Neural crest cell (in vitro differentiated cells): Measurements from ENCODE around the gene PHAF1. TPM values are rescaled to one million over a fixed set of nuclear protein-coding genes. Genes with fewer than 3 reads are reported as not detected.

Source experiments
- DNase-seq: peaks from one replicate; pipeline ENCODE4 v3.0.0; 2021; ENCODE audit warnings: low read depth, mixed read lengths, low spot score
- H3K27ac Mint-ChIP-seq: one replicate; pipeline ENCODE4 v1.8.0; 2021; ENCODE audit warnings: mild to moderate bottlenecking, mixed read lengths; ENCODE audit not compliant: unreplicated experiment
- H3K27me3 Mint-ChIP-seq: 2 replicates; pipeline ENCODE4 v1.8.0; 2021; ENCODE audit warnings: low read depth, mild to moderate bottlenecking, mixed read lengths
- H3K36me3 Mint-ChIP-seq: 2 replicates; pipeline ENCODE4 v1.8.0; 2021; ENCODE audit warnings: low read depth, mild to moderate bottlenecking, mixed read lengths
- H3K4me1 Mint-ChIP-seq: 2 replicates; pipeline ENCODE4 v1.8.0; 2021; ENCODE audit warnings: mixed read lengths
- H3K4me3 Mint-ChIP-seq: one replicate; pipeline ENCODE4 v1.8.0; 2021; ENCODE audit warnings: mild to moderate bottlenecking, mixed read lengths
- H3K9me3 Mint-ChIP-seq: 2 replicates; pipeline ENCODE4 v1.8.0; 2021; ENCODE audit warnings: mixed read lengths
- CTCF ChIP-seq: fragments of 200-600 bp; sonication (generic); conservative IDR thresholded peaks from 2 replicates; pipeline ENCODE4 v1.5.0; 2021; ENCODE audit warnings: antibody characterized with exemption, mild to moderate bottlenecking
- total RNA-seq: library from RNA; stranded (reverse); gene quantifications from 2 replicates; pipeline ENCODE4 v1.2.1, GENCODE V29; 2021

PHAF1 gene
- total RNA-seq, 1 donor from 2014 or later = 24.9 TPM

DNA sequence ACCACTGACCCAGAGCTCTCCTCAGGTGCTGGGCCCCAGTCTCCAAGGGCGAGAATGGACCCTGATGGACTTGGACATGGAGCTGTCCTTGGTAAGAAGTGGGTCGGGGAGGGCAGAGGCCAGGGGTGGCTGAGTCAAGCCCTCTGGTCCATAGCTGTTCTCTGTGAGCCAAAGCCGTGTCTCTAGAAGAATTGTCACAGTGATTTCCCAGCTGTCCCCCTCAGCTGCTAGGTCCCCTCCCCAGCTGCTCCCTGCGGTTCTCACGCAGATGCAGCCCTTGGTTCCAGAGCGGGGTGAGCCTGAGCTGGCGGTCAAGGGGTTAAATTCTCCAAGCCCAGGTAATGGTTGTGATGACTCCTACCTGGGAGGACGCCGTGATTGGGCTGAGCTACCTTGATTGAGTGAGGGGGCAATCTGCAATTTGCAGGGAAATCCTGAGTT lies 59.3 kb downstream of the PHAF1 start:
- no peak for DNase-seq
- Mint-ChIP-seq H3K4me1 (peaks cover 31% of the 10 kb centered on the region), H3K27ac (no peak overlapping the region), H3K27me3 (peaks cover 88% of the 10 kb centered on the region), H3K9me3 (no peaks in the 10 kb centered on the region), H3K36me3 (no peaks in the 10 kb centered on the region), H3K4me3 (peak overlapping the region; percentile 88)
- no peak for TF ChIP-seq CTCF

DNA sequence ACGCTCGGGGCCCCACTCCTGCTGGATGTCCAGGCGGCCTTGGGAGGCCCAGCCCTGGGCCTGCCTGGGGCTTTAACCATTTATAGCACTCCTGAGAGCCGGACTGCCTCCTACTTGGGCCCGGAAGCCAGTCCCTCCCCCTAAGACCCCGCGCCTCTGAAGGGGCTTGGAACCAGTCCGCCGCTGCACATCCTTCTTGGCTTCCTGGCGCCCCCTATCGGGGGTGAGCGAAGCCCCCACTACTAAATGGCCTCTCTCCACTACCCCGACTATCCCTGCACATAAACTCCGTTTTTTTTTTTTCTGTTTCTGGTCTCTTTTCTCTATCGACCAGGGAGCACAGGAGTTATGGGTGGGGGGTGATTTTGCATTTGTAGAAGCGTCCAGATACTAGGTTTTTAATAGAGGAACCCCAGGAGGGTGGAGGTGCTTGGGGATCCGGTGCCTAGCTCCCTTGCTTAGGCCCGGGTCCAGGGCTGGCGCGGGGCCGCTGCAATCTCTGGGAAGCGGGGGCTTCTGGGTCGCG lies 60.0 kb downstream of the PHAF1 start:
- peaks cover 85% of the 10 kb centered on the region for H3K27me3 Mint-ChIP-seq
- no peak overlapping the region for H3K27ac Mint-ChIP-seq
- peaks cover 32% of the 10 kb centered on the region for H3K4me1 Mint-ChIP-seq
- TF ChIP-seq CTCF = peak; percentile 75
- H3K4me3 Mint-ChIP-seq = peak overlapping the region; percentile 88
- H3K9me3 Mint-ChIP-seq = no peaks in the 10 kb centered on the region
- DNase-seq = peak; percentile 86
- H3K36me3 Mint-ChIP-seq = no peaks in the 10 kb centered on the region

DNA sequence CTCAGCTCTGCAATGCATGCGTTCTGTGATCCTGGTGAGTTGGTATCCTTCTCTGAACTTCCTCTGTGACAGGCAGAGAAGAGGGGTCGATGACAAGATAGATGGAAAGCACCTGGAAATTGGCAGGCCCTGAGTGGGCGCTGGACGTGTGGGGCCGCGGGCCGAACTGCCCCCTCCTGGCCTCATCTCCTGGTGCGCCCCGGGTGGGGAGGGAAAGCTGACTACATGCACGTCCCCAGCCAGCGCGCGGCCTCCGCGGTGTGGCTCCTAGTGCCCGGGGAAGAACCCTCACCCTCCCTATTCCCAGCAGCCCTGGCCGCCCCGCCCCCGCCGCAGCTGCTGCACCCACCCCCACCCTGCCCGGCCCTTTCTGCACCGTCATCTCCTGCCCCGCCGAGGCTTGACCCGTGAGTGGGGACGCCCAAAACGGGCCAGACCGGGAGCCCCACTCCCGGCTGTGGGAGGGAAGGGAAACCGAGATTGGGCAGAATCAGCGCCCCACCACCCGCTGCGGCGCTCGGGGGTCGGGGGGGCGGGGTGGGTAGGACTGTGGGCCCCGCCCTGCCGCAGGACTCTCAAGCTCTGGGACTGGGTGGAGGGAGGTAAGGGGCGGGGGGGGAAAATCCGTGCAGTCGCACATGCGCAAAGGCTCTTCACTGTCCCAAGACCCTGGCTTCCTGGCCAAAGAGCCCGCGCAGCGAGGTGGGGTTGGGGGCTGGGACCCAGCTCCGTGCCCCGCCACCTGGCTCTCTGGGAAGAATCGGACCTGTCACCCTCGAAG lies 60.6 kb downstream of the PHAF1 start, which contains the start of gene NOL3:
Gene NOL3, plus strand, starts transcription at position 371 of the 781 bp plus-strand sequence.
- H3K4me3 Mint-ChIP-seq = peak within 1 kb of the TSS; percentile 88
- H3K9me3 Mint-ChIP-seq = no peaks in the 10 kb centered on the region
- no peaks in the 10 kb centered on the region for H3K36me3 Mint-ChIP-seq
- H3K4me1 Mint-ChIP-seq = peaks cover 32% of the 10 kb centered on the region
- DNase-seq = peak; percentile 48
- H3K27me3 Mint-ChIP-seq = peaks cover 82% of the 10 kb centered on the region
- no peak within 1 kb of the TSS for H3K27ac Mint-ChIP-seq
- TF ChIP-seq CTCF = no peak

- Mint-ChIP-seq H3K4me3 (peak overlapping the region; percentile 88), H3K27ac (no peak overlapping the region), H3K27me3 (peaks cover 81% of the 10 kb centered on the region), H3K9me3 (no peaks in the 10 kb centered on the region), H3K36me3 (no peaks in the 10 kb centered on the region), H3K4me1 (peaks cover 32% of the 10 kb centered on the region)
- no peak for DNase-seq
- no peak for TF ChIP-seq CTCF
Measured at GRCh38 chr16:67170949-67171649, 61.4 kb downstream of the PHAF1 start.

GRCh38 chr16:67173323-67173722 lies 63.6 kb downstream of the PHAF1 start:
- DNase-seq = no peak
- H3K27ac Mint-ChIP-seq = no peak overlapping the region
- H3K36me3 Mint-ChIP-seq = no peaks in the 10 kb centered on the region
- TF ChIP-seq CTCF = no peak
- H3K4me1 Mint-ChIP-seq = peaks cover 32% of the 10 kb centered on the region
- H3K4me3 Mint-ChIP-seq = peak overlapping the region; percentile 87
- peaks cover 69% of the 10 kb centered on the region for H3K27me3 Mint-ChIP-seq
- no peaks in the 10 kb centered on the region for H3K9me3 Mint-ChIP-seq
